GM18861 (cell line): ENCODE data around the gene CD101.

Experiments used
- ATAC-seq: cut with Tn5 transposase; IDR thresholded peaks from one replicate; pipeline ENCODE4 v1.9.1; 2021; ENCODE audit not compliant: unreplicated experiment

The CD101 gene

GRCh38 chr1:116986421-116987255 lies 14.9 kb upstream of the CD101 start:
- ATAC-seq: no peak

GRCh38 chr1:116987256-116987555 lies 14.4 kb upstream of the CD101 start:
- no peak for ATAC-seq

- ATAC-seq: no peak
Measured at GRCh38 chr1:116988248-116988647, 13.3 kb upstream of the CD101 start.

GRCh38 chr1:116988908-116989307 lies 12.7 kb upstream of the CD101 start:
- no peak for ATAC-seq

DNA sequence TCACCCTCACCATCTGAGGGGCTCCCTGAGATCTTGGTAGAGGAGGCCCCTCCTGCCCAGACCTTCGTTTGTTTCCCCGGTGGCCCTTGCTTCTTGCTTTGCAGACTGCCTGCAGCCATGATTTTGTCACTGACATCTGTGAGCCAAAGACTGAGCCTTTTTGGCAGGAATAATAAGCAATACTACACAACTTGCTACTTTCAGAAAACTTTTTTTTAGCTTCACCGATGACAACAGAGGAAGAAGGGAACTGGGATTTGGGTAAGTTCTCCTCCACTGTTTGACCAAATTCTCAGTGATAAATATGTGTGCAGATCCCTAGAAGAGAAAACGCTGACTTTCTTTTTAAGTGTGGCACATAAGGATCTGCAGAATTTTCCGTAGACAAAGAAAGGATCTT lies 11.7 kb upstream of the CD101 start:
- no peak for ATAC-seq

DNA sequence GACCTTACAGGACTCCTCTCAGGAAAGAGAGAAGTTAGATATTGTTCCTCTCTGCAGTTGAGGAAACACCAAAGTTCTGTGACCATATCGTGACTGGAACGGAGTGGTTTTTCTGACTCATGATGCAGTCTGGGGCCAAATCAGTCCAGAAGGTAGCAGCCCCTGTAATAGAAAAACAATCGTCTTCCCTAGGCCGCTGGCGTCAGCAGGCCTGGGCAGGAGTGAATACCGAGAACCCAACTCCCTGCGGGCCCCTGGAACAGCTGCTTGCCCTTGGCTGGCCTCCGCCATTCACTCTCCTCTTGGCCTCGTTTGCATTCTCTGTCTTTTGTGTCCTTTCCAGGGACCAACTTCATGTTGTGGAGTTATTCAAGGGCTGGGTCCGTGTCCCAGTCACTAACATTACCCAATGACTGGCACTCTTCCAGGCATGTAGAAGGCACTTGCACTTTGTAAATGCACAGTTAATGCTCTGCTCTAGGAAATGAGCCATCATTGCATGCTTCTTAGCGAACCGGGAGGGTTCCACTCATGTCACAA lies 10.9 kb upstream of the CD101 start:
- no peak for ATAC-seq

- ATAC-seq: no peak
Measured at GRCh38 chr1:116991171-116991845, 10.3 kb upstream of the CD101 start.

DNA sequence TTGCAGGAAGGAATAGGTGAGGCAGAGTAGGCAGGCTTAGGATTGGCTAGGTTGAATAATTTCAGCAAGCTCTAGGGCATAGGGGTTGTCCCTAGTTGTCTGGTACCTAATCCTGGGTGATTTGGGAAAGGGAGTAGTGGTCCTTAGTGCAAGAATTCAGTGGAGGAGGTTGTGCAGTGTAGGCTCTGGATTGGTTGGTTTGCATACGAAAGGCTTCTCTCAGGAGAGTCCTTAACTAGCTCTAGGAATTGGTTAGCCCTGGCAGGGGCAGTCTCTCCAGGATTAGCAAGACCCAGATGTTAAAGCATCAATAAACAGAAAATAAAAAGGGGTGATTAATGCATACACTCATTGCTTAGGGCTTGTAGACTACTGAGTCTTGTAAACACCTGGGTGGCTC lies 9.6 kb upstream of the CD101 start:
- no peak for ATAC-seq

GRCh38 chr1:116993286-116993685 lies 8.3 kb upstream of the CD101 start:
- ATAC-seq: no peak

DNA sequence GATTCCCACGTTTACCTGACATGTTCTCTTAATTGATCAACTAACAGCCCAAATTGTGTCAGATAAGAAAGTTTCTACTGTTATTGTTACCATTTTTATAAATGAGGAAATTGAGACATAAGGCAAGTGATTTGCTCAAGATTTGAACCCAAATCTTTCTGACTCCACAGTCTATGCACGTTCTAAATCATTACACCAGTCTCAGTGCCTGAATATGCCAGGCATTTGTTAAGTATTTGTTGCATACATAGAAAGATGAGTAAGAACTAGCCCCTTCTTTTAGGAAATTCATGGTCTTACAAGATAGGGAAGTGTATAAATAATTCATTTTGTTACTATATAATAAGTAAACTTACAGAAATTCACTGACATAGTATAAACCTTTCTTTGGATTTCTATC lies 7.1 kb upstream of the CD101 start:
- no peak for ATAC-seq

- no peak for ATAC-seq
Measured at GRCh38 chr1:116997066-116997465, 4.5 kb upstream of the CD101 start.

- no peak for ATAC-seq
Measured at GRCh38 chr1:116997636-116998035, 3.9 kb upstream of the CD101 start.

DNA sequence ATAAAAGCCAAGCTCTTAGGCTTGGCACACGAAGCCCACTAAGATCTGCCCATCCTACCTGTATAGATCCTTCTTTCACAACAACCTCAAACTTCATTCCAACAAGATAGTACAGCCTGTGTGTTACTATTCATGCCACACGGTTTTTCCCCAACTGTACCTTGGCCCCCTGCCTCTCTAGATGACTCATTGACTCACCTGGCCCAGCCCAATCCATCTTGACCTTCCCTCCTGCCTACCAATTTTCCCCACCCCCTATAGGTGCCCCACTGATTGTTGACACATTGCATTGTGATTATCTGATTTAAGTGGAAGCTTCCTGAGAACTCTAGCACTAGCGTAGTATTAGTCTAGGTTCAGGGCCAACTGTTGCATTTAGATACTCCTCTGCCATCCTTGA lies 2.0 kb upstream of the CD101 start:
- ATAC-seq: no peak

DNA sequence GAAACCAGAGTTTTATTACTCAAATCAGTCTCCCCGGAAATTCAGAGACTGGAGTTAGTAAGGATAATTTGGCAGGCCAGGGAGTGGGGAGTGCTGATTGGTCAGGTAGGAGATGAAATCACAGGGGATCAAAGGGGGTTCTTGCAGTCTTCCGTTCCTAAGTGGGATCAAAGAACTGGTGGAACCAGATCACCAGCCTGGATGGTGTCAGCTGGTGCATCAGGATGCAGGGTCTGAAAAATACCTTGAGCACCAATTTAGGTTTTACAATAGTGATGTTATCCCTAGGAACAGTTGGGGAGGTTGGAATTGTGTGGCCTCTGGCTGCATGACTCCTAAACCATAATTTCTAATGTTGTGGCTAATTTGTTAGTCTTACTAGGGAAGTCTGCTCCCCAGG lies 1.4 kb upstream of the CD101 start:
- ATAC-seq: no peak

- ATAC-seq: no peak
Measured at GRCh38 chr1:117003223-117003875, 1.8 kb downstream of the CD101 start.

GRCh38 chr1:117007719-117008013 lies 6.1 kb downstream of the CD101 start:
- ATAC-seq: no peak

DNA sequence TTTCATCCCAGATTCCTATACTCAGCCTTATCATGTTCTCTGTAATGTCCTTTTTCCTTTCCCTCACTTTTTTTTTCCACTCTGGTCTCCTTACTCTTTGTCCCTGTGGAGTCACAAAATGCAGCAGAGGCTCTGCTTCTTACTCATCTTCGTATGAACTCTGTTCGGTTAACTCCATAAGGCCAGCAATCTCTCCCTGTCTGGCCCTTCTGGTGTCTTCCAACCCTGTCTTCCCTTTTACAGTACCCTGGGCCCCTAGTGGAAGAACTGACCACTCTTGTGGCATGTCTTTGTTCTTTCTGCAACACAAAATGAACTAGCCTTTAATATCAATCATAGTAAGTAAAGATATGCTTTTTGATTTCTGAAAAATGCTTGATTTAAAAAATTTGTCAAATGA lies 7.1 kb downstream of the CD101 start:
- no peak for ATAC-seq

- no peak for ATAC-seq
Measured at GRCh38 chr1:117009132-117009531, 7.6 kb downstream of the CD101 start.

GRCh38 chr1:117010310-117010969 lies 8.9 kb downstream of the CD101 start:
- no peak for ATAC-seq

- no peak for ATAC-seq
Measured at GRCh38 chr1:117011334-117011733, 9.8 kb downstream of the CD101 start.

DNA sequence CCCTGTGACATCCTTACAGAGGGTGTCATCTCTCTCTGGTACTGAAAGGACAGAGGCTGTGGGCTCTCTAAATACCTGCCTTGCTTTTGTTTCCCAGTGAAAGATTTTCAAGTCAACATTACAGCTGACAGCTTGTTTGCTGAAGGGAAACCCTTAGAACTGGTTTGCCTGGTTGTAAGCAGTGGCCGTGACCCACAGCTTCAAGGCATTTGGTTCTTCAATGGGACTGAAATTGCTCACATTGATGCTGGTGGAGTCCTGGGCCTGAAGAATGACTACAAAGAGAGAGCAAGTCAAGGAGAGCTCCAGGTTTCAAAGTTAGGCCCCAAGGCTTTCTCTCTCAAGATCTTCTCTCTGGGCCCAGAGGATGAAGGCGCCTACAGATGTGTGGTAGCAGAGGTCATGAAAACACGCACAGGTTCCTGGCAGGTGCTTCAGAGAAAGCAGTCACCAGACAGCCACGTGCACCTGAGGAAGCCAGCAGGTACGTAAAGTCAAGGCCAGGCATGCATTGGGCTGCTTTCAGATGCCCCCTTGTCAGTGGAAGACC lies 11.8 kb downstream of the CD101 start:
- no peak for ATAC-seq
